Stimulated activated CD8-positive, alpha-beta memory T cell treated with anti-CD3 and anti-CD28 coated beads, Interleukin-7, amount 100 ng/mL, for 24 hours (primary cell): ENCODE data around the gene PFKL.
"Not testable (repeated sequence)": the region's sequence is repeated elsewhere in the genome, so short reads cannot be mapped to it uniquely, and the experiment has no call there.

Experiments used
- DNase-seq: peaks from one replicate; pipeline ENCODE4 v3.0.0-alpha.2; 2020; ENCODE audit warnings: low read depth

The PFKL gene

DNA sequence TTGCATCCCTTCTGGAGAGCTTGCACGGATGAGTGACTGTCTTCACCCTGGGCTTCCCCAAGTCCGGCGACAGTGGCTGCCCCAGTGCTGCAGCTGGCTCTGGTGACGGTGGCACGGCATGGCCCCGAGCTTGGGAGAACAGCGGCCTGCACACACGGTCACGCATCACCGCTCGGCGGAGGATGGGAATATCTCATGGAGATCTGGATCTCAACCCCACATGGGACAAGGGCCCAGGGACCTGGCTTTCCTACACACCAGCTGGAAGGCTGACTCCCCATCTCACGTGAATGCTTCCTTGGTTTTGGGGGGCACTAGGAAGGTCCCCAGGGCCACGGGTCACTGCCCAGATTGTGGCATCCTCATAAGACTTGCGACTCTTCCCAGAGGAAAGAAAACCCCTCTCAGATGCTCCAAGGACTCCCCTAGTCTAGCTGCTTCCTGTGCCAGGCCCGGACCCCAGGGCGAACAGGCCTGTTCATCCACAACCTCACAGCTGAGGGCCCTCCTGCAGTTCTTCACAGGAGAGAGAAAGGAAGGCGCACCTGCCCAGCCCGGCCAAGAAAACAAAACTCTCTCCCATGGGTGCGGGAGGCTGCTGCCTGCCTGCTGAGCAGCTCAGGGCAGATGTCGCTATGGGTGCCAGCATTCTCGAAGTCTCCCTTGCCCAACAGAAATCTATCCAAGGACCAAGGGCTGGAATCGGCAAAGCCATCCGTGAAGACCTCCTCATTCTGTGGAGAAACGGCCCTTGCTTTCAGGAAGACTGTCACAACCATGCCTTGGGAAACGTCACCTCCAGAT lies 29.4 kb downstream of the PFKL start:
- DNase-seq: no peak

DNA sequence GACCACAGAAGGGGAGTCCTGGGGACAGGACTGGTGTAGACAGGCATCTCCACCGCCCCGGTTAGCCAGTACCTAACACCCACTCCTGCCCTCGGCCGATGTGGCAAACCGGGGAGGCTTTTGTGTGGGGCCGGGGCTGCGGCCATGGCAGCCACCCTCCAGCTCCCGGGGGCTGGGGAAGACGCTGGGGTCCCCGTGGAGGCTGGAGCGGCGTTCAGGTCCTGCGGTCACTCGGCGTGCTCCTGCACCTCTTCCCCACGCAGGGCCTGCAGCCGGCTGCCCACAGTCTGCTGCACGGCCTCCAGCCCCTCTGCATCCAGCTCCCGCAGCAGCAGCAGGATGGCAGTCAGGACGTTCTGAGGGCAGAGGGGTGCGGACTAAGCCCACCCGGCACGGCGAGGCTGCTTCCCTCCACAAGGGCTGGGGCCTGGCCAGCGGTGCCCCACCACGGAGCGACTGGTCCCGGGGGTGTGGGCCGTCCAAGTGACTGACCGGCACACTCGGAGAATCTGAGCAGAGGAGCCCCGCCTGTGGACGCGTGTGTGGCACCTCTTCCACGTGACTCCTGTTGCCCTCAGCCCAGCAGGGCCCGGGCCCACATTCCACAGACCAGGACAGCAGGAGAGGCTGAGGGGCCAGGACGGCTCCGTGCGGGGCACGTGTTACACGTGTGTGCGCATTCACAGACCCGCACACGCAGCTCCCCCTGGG lies 30.3 kb downstream of the PFKL start:
- no peak for DNase-seq

DNA sequence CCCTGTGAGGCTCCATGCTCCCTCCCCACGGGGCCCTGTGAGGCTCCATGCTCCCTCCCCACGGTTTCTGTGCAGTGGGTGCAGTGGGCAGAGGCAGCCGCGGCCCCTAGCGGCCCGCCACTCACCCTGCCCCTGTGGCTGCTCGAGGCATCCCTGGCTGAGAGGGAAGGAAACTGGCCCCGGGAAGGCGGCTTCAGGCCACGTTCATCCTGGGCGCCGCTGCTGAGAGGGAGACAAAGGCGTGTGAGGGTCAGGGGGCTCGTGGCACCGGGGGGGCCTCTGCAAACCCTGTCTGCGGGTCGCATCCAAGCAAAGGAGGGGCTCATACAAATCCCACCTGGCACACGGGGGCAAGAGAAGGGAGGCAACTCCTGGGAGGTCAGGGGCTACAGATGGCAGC lies 30.8 kb downstream of the PFKL start:
- no peak for DNase-seq

DNA sequence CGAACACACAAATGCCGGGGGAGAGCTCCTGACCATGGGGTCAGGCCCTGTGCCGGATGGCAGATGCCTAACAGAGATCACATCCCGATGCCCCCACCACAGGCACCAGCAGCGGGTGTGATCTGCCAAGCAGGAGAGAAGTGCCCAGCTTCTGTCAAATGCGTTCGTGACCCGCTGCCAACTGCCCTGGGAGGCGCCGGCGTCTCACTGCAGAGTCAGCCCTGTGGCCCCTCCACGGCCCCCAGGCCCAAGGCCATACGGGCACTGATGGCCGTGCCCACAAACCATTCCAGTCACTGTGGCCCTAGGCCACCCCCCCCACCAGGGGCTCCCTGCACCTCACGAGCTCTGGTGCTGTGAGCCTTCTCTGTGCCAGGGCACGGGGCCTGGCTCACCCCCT lies 31.4 kb downstream of the PFKL start:
- no peak for DNase-seq

DNA sequence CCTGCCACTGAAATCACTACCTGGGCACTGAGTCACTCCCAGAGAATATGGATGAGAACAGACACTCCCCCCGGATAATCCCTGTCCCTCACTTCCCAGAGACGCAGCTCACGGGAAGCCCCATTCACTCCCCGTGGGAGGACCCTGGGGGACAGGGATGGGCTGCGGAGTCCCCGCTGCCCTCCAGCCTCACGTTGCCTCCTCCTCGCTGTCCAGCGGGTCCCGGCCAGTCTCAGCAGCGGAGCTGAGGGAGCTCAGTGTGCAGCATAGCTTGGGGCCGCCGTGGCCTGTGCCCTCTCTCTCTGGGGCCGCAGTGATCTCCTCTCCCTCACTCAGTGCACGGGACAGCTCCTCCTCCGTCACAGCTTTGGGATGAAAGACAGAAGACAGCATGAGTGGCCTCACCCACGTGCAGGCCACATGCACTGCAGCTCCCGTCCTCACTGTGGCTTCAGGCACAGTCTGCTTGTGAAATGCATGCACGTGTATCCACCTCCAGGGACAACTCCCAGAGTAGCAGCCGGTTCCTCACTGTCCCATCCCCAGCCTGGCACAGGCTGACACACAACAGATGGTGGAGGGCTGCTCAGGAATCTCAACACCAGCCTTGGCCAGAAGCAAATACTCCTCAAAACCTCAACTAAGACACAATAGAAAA lies 31.9 kb downstream of the PFKL start:
- no peak for DNase-seq

DNA sequence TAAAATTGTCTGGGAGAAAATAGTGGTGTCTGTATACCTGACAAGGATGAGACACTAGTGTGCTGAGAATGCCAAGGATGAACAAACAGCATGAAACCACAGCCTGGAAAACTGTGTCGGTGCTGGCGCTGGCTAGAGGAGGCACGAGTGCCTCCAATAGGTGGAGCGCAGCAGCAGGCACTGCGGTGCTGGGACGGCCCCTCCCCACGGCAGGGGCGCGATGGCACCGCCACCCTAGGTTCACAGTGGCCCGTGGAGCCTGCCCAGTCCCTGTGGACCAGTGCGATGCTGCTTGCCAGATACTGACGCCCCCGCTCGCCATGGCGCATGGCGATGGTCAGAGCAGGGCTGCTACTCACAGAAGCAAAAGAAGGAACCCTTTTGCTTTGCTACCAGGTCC lies 32.5 kb downstream of the PFKL start:
- DNase-seq: no peak

DNA sequence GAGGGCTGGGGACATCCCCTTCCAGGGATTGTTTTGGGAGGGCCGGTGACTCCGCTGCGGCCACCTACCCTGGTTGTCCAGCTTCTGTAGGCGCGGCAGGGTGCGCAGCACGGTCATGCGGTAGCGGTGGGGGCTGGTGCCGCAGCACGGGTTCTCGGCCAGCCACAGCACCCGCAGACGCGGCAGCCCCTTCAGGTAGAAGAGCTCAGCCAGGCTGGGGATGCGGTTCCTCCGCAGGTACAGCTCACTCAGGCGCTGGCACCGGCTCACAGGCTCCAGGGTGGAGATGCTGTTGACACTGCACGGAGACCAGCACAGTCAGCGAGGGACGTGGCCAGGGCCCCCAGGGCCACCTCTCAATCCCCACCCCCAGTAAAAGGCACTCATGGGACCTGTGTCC lies 33.1 kb downstream of the PFKL start:
- DNase-seq: no peak

DNA sequence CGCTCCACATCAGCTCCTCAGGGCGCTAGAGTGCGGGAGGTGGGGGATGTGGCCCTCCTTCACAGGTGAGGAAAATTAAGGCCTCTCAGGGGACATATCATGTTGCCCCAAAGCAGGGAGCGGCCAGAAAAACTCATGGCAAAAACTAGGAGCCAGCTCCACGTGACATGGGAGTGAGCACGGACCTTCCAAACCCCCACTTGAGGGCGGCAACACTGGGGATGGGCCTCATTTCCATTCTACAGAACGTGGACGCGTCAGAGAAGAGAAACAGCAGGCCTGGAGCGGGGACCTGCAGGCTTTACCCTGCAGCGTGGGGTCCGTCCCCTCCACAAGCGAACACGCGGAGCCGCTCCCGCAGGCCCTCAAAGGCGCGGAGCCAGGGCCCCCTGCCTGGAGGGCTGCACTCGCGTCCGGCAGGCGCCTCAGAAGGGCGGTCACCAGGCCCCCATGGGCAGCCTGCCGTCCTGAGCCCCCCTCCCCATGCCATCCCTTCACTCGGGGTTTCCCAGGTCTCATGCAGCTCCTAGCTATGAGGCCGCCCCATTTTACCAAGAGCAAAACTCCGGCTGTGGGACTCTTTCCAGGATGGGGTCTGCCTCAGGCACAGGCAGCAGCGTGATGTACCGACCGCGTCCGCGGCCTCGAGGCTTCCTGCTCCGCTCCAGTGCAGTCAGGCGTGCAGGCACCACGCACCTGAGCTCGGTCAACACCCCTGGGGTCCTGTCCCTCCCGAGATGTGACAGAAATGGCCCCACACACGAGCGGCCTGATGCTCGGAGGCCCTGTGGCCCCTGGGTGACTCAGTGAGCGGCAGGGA lies 33.9 kb downstream of the PFKL start:
- DNase-seq: no peak

DNA sequence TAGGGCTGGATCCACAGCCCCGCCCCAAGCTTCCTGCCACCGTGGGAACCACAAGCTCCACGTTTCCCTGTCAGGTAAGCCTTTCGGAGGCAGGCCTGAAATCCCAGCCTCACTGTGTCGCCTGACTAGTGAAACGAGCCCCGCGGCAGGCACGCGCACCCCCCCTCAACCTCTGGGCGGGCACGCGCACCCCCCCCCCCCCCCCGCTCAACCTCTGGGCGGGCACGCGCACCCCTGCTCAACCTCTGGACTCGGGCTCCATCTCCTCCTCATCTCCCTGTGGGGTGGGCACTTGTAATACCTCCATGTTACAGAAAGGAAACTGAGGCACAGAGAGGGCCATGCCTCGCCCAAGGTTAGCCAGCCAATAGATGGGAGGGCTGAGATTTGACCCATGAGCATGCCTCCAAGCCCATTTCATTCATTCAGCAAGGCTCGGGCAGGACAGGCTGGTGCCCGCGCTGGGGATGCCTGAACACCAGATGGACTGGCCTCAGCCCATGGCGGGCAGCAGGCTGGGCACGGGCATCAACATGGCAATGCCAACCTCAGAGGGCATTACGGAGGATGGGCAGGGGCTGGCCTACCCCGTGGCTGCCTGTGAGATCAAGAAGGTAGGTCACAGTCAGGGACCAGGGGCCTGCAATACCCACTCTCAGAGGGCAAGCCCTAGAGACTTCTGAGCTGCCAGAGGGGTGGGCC lies 34.6 kb downstream of the PFKL start:
- DNase-seq: no peak

DNA sequence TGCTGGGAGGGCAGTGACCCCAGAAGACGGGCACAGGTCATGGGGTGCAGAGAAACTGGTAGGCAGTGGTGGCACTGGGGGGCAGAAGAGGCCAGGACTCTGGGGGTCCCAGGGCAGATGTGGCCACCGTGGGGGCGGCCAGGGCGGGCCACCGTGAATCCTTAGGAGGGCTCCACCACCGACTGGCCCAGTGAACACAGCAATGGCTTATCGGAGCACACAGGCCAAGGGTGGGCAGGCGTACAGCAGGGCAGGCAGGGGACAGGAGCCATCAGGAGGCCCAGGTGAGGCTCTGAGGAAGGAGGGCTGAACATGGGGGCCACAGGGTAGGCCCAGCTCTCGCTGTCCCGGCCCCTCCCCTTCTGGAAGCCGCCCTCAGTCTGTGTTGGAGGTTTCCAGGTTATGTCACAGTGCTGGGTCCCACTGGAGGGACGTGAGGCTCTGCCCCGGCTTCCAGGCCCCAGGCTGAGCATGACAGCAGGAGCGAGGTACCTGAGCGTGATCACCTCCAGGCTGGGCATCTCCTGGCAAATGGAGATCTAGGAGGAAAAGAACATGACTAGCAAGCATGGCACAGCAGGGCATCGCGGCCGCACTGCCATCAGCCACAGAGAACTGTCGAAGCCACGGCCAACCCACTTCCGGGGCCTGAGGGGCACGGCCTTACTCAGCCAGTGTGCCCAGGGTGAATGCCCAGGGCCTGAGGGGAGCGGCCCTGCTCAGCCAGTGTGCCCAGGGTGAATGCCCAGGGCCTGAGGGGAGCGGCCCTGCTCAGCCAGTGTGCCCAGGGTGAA lies 35.6 kb downstream of the PFKL start:
- no peak for DNase-seq

DNA sequence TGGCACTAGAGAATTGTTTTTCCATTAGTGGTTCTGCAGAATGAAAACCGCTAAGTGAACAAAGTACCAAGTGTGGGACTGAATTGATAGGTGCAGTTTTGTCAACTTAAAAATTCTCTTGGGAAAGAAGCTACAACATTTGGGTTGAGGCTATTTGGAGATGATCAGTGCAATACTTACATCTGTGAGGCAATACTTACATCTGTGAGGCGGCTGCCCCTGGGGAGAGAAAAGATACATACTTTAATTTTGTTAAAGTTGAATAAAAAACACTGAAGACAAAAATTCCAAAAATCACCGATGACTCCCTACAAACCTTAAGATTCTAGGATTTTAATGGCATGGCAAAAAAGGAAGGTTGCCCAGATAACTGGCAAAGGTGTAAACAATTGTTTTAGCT lies 37.6 kb downstream of the PFKL start:
- no peak for DNase-seq

DNA sequence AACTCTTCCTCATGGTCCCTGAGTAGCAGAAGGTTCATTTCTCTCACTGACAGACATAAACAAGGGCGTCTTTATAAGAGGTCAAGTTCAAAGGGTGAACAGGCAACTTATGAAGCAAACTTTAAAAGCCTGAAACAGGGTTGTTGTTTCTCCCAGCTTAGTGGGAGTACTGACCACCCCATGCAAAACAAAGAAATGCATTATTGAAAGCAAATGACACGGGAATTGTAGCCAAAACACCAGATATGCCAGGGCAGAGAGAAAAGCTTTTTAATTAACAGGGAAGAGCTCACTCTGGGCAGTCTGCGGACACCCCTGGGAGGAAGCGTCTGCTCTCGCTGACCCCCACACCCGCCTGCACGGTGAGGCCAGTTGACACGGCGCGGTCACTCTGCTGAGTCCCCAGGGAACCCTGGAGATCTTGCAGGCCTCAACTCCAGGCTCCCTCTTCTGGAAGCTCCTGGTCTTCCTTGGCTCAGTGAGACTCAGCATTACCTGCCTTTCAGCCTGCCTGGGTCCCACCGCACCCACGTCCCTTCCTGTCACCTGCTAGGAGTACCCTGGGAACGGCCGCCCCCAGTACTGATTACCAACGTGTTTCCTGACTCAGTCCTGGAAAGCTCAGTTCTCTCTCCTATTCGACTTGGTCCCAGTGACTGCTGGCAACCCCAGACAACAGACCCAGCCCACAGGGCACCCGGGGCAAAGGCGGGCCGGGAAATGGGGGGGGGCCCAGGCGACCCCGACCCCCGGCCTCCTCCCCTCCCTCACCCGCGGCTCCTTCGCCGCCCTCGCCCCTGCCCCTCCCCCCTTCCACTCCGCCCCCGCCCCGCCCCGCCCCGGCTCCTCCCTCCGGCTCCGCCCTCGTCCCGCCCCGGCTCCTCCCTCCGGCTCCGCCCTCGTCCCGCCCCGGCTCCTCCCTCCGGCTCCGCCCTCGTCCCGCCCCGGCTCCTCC lies 38.4 kb downstream of the PFKL start:
- no peak for DNase-seq

DNA sequence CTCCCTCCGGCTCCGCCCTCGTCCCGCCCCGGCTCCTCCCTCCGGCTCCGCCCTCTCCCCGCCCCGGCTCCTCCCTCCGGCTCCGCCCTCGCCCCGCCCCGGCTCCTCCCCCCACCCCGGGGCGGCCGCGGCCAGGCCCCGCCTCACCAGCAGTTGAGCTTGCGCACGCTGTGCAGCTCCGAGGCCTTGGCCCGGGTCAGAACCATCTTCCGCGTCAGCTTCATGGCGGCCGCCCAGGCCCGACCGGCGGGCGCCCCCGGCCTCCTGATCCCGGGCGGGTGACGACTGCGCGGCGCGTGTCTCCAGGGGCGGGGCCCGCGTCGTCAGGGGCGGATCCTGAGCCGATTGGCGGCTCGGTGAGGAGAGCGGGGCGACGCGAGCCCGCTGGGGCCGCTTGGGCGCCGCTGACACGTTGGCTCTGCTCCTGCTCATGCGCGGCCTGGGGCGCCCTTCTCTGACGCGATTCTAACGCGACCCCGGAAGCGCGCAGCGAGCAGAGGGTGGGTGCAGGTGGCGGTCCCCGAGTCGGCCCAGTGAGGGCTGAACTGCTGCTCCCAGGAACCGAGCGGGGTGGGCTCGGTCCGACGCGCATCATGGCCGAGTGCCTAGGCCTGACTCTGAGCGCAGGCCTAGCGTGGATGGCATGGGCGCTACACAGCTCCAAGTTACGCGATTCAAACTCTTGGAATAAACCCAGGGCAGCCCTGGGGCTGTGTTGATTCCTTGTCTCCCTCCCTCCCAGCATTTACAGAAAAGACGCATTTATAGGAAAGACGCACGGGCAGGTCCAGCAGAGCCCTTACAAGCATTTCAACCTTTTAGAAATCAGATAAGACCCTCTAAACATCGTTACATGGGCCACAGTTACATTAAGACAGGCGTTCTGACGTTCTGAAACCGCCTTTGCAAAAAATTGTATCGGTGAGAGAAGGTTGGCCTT lies 39.4 kb downstream of the PFKL start, which contains the start of gene CFAP410:
TSS of gene CFAP410 (minus strand) at position 420 of the 940 bp plus-strand sequence. CDS start at position 224, 196 bp downstream.
- DNase-seq: peak; percentile 88

DNA sequence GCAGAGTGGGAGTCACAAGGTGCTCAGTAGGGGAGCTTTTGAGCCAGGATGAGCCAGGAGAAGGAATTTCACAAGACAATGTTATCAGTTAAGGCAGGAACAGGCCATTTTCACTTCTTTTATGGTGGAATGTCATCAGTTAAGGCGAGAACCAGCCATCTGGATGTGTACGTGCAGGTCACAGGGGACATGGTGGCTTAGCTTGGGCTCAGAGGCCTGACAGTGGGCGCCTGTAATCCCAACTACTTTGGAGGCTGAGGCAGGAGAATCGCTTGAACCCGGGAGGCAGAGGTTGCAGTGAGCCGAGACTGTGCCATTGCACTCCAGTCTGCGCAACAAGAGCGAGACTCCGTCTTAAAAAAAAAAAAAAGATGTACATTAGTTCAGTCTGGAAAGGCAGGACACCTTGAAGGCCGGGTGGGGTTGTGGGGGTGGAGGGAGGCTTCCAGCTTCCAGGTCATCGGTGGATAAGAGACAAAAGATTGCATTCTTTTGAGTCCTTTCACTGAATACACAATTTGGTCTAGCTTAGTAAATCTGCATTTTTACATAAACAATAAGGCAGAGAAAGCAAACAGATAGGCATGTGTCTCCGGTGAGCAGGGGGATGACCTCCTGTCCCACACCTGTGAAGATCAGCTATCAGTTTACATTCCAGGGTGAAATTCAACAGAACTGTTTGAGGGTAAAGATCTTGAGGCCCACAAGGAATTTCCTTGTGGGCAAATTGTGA lies 42.0 kb downstream of the PFKL start:
- not testable (repeated sequence) for DNase-seq

DNA sequence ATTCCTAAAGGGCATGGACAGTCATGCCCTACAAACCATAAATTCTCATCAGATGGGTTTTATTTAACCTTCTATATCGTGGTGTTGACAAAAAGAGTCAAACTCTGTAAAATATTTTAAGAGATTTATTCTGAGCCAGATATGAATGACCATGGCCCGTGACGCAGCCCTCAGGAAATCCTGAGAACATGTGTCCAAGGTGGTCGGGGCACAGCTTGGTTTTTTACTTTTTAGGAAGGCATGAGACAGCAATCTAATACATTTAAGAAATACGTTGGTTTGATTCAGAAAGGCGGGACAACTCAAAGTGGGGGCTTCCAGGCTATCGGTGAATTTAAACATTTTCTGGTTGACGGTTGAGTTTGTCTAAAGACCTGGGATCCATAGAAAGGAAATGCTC lies 43.1 kb downstream of the PFKL start:
- DNase-seq: not testable (repeated sequence)

DNA sequence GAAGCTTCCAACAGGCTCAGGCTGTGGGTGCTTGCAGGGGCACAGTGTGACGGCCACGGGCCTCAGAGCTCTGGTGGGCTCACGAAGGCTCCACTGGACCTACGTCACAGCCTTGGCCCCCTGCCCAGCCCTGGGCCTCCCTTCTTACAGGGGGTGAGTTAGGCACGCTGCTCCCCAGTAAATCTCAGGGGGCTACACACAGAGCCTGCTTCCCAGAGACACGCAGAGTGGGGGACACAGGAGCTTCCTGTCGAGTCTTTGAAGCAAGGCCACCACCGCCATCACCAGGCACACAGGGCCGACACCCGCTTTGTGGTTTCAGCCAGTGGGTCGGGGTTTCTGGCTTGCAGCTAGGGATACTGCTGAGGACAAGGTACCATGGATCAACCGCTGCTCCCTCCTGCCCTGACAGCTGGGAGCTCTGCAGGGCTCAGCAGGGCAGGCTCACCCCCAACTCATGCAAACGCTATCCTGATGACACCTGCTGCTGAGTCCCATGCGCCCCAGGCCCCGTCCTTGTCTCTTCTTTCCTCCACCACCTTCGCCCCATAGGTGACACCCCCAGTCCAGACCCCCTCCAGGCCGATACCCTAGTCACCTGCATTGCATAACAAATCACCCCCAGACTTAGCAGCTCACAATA lies 44.8 kb downstream of the PFKL start:
- no peak for DNase-seq

DNA sequence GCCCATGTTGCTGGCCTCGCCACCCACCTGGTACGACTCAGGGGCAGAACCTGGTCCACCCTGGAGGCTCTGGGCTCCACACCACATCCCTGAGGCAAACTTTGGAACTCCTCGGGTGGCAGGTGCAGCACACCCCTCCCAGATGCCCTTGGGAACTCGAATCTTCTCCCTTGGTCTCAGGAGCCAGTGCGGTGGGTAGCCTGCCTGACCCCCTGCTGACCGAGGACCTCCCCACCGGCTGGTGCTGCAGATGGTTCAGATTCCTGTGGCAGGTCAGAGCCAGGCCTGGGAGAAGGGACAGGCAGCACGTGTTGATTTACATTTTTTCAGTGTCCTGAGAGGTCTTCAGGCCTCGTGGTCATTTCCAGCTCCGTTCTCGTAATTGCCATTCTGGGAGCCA lies 45.6 kb downstream of the PFKL start:
- DNase-seq: no peak
